ENCODE data around the gene NHLRC1.

GRCh38 chr6:18148304-18149025 is 26.0 kb upstream of the NHLRC1 start:
- TF ChIP-seq CTCF (IDR thresholded peaks at IDR 0.05) (no peak), POLR2A (IDR thresholded peaks at IDR 0.05) (no peak)

All from esophagus squamous epithelium (tissue), 4 donors.